ENCODE results near the gene SASH3. TPM values are rescaled to one million over a fixed set of nuclear protein-coding genes. Genes with fewer than 3 reads are reported as not detected.

The SASH3 gene
- polyA plus RNA-seq, 2 of the 4 experiments (the other 2 are of a cell fraction), result not detected

DNA sequence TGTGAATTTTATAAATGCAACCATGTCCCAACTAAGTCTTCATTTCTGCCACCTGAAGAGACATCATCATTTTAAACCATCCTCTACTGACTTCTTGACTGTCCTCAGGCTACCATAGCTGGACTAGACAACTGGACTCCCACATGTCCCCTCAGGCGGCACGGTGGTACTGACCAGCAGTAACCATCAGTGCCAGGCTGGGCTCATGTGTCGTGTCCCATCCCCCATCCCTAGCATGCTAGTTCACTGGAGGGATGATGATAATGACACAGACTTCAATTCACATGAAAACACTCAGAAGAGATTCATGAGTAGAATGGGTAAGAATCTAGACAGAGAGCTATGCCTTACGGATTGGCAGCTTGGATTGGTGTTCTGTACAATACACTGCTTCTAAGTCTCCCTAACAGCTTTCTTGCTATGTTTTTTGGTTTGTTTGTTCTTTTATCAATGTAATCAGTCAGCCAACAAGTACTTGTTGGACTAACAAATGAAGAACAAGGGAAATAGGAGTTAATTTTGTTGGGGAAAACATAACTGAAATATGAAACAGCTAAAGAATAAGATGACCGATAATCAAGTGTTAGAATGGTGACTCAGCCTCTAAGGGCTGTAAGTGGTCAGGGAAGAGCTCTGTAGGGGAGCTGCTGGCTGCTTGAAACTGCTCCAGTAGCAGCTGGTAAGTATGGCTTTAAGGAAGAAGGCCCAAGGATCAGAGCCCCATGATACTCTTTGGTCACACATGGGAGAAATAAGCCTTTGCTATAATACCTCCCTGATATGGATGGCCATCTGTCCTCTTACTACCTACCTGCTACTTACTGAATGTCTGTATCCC lies 53.6 kb downstream of the SASH3 start:
- no peaks in the 10 kb centered on the region; the same call in 2 of the 3 replicates for H3K4me1 ChIP-seq
- H3K9me3 ChIP-seq, result no peaks in the 10 kb centered on the region
- POLR2A ChIA-PET, result no interaction called here
- no peak for FAIRE-seq
- CTCF ChIA-PET, result interaction anchor here (1.3 to 1.4 kb wide), 2 partner anchors 10 to 12 kb away, joined by 4 to 6 read pairs; no protein-coding TSS in a partner anchor
- TF ChIP-seq JUN (IDR thresholded peaks at IDR 0.05), result no peak
- no peak for TF ChIP-seq POLR2AphosphoS2 (conservative IDR thresholded peaks at IDR 0.05; ENCODE audit: low read length)
- no peak for TF ChIP-seq CHD2 (IDR thresholded peaks at IDR 0.05; ENCODE audit: low read length, partially characterized antibody)
- no peak for TF ChIP-seq PHF8 (IDR thresholded peaks at IDR 0.05; ENCODE audit: borderline replicate concordance, low read depth)
- TF ChIP-seq, protein P1, sequence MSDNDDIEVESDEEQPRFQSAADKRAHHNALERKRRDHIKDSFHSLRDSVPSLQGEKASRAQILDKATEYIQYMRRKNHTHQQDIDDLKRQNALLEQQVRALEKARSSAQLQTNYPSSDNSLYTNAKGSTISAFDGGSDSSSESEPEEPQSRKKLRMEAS (IDR thresholded peaks at IDR 0.05), result no peak
- no peak for TF ChIP-seq POLR2A (IDR thresholded peaks at IDR 0.05; ENCODE audit: low read length)
- TF ChIP-seq ZC3H11A (IDR thresholded peaks at IDR 0.05), result no peak
- no peak overlapping the region for H3K4me2 ChIP-seq
- no peak overlapping the region for H3K27ac ChIP-seq
- 92% methylated on average over 5 of the region's 5 CpGs for WGBS (ENCODE audit: missing lambda C conversion rate)
- no peak overlapping the region for H3K4me3 ChIP-seq
- DNase-seq (ENCODE audit: low read depth in 1 of 2, low spot score in 1 of 2), result no peak
- no peak; a peak in 1 of 6 replicates for ATAC-seq

DNA sequence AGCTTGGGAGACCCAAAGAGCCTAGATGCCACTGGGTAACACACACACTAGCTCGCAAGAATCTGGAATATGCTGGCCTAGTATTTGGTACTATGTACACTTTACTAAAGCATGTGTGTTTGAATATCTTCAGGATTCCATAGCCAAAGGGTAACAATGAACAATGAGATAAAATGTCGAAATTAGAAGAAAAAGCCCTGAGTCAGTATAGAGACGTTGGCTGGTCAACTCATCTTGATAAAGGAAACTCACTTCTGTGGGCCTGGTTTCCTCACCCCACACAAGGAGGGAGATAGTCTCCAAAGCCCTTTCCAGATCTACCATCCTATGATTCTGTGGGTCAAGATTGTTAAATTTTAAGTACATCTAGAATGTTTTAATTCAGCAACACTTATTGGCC lies 57.1 kb downstream of the SASH3 start:
- ChIA-PET POLR2A (no interaction called here), CTCF (interaction anchor here (0.8 to 3.5 kb wide), 2 partner anchors 14 to 306 kb away, joined by 3 to 11 read pairs; no protein-coding TSS in a partner anchor)
- FAIRE-seq (no peak), DNase-seq (ENCODE audit: low read depth in 1 of 2, low spot score in 1 of 2) (no peak), ATAC-seq (no peak)
- 85% methylated on average over 3 of the region's 3 CpGs for whole genome bisulfite sequencing (ENCODE audit: missing lambda C conversion rate)
- TF ChIP-seq, protein P2, sequence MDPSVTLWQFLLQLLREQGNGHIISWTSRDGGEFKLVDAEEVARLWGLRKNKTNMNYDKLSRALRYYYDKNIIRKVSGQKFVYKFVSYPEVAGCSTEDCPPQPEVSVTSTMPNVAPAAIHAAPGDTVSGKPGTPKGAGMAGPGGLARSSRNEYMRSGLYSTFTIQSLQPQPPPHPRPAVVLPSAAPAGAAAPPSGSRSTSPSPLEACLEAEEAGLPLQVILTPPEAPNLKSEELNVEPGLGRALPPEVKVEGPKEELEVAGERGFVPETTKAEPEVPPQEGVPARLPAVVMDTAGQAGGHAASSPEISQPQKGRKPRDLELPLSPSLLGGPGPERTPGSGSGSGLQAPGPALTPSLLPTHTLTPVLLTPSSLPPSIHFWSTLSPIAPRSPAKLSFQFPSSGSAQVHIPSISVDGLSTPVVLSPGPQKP (IDR thresholded peaks at IDR 0.05; ENCODE audit: low read depth, low read length), result no peak
- TF ChIP-seq FOSL2 (IDR thresholded peaks at IDR 0.05), result no peak
- no peak for TF ChIP-seq FOSL2 (CRISPR knock-in tag; IDR thresholded peaks at IDR 0.05)
- TF ChIP-seq RNF2 (IDR thresholded peaks at IDR 0.05; ENCODE audit: borderline replicate concordance, low read depth), result no peak
- TF ChIP-seq, protein P3, sequence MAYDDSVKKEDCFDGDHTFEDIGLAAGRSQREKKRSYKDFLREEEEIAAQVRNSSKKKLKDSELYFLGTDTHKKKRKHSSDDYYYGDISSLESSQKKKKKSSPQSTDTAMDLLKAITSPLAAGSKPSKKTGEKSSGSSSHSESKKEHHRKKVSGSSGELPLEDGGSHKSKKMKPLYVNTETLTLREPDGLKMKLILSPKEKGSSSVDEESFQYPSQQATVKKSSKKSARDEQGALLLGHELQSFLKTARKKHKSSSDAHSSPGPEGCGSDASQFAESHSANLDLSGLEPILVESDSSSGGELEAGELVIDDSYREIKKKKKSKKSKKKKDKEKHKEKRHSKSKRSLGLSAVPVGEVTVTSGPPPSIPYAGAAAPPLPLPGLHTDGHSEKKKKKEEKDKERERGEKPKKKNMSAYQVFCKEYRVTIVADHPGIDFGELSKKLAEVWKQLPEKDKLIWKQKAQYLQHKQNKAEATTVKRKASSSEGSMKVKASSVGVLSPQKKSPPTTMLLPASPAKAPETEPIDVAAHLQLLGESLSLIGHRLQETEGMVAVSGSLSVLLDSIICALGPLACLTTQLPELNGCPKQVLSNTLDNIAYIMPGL (CRISPR knock-in tag; IDR thresholded peaks at IDR 0.05; ENCODE audit: borderline replicate concordance), result no peak
- no peak for TF ChIP-seq TFCP2L1 (CRISPR knock-in tag; IDR thresholded peaks at IDR 0.05)
- TF ChIP-seq, protein P4, sequence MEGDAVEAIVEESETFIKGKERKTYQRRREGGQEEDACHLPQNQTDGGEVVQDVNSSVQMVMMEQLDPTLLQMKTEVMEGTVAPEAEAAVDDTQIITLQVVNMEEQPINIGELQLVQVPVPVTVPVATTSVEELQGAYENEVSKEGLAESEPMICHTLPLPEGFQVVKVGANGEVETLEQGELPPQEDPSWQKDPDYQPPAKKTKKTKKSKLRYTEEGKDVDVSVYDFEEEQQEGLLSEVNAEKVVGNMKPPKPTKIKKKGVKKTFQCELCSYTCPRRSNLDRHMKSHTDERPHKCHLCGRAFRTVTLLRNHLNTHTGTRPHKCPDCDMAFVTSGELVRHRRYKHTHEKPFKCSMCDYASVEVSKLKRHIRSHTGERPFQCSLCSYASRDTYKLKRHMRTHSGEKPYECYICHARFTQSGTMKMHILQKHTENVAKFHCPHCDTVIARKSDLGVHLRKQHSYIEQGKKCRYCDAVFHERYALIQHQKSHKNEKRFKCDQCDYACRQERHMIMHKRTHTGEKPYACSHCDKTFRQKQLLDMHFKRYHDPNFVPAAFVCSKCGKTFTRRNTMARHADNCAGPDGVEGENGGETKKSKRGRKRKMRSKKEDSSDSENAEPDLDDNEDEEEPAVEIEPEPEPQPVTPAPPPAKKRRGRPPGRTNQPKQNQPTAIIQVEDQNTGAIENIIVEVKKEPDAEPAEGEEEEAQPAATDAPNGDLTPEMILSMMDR (IDR thresholded peaks at IDR 0.05), result no peak
- no peak for TF ChIP-seq FOSB (CRISPR knock-in tag; IDR thresholded peaks at IDR 0.05)
- no peaks in the 10 kb centered on the region; the same call in 2 of the 3 replicates for H3K4me1 ChIP-seq
- no peak overlapping the region for H3K4me3 ChIP-seq
- no peak overlapping the region for H3K4me2 ChIP-seq
- no peaks in the 10 kb centered on the region for H3K9me3 ChIP-seq
- no peak overlapping the region for H3K27ac ChIP-seq

DNA sequence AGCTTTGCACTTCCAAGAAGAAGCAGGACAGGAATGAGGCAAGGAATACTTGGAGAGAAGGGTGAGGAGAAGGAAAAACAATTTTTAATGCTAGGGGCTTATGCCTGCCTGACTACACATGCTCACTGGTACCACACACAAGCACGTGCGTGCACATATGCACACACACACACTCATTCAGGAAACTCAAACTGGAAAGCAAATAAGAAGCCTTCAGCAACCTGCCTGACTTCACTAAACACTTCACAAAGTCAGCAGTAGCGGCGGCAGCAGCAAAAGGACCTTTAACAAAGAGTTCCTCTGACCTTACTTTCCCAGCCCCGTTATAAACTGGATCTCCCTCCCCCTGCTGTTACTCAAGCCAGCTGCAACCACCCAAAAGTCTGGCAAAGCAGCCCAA lies 60.6 kb downstream of the SASH3 start:
- Histone ChIP-seq H3K9me3 (no peaks in the 10 kb centered on the region), H3K27ac (no peak overlapping the region), H3K4me1 (peaks cover 7% of the 10 kb centered on the region; the same call in 1 of the 3 replicates), H3K4me3 (no peak overlapping the region), H3K4me2 (no peak overlapping the region)
- CTCF ChIA-PET, result no interaction called here
- no peak for DNase-seq (ENCODE audit: low read depth in 1 of 2, low spot score in 1 of 2)
- POLR2A ChIA-PET, result no interaction called here
- ATAC-seq, result no peak
- TF ChIP-seq MAFK (IDR thresholded peaks at IDR 0.05; ENCODE audit: partially characterized antibody) (no peak), ZC3H11A (IDR thresholded peaks at IDR 0.05) (no peak), KDM5A (IDR thresholded peaks at IDR 0.05) (no peak), HOXB5 (CRISPR knock-in tag; IDR thresholded peaks at IDR 0.05) (no peak), EP300 (IDR thresholded peaks at IDR 0.05) (no peak), RCOR1 (IDR thresholded peaks at IDR 0.05; ENCODE audit: low read depth, low read length) (no peak), POLR2A (IDR thresholded peaks at IDR 0.05; ENCODE audit: low read length) (no peak)
- TF ChIP-seq, protein P3 (CRISPR knock-in tag; IDR thresholded peaks at IDR 0.05; ENCODE audit: borderline replicate concordance), result no peak
- 79% methylated on average over 5 of the region's 5 CpGs for WGBS (ENCODE audit: missing lambda C conversion rate)
- FAIRE-seq, result no peak
